Measurements from ENCODE around the gene G6PC1. TPM values are rescaled to one million over a fixed set of nuclear protein-coding genes. Genes with fewer than 3 reads are reported as not detected.

The G6PC1 gene
- total and polyA plus RNA-seq, 2 of the 13 experiments (the other 11 are each of a cell fraction or from before 2014, with no cell fraction given), result 1.7 to 37.9 TPM

DNA sequence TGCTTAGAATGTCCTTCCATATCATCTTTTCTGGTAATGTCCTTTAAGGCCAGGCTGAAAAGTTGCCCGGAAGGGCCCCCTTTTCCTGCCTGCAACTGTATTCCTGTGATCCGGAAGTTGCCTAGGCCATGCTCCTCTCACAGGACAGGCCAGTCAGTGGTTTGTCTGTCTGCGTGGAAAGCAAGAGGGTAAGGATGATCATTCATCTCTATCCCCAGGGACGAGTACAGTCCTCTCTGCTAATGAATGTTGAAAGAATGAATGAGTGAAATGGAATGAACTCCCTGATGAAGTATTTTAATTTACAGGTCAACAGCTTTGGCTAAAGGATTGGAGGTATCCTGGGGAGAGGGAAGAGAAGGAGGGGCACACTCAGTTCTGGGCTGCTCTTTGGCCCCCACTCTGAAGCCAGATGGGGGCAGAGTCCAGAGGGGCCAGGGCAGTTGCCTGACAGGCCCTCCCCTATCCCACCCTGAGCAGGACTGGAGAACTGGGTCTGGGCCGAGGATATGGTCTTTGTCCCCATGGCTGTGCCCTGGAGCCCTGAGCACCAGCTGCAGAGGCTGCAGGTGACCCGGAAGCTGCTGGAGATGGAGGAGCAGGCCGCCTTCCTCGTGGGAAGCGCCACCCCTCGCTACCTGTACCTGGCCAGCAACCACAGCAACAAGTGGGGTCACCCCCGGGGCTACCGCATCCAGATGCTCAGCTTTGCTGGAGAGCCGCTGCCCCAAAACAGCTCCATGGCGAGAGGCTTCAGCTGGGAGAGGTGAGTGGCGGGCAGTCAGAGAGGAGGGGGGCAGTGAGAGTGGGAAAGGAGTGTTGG is 46.4 kb upstream of the G6PC1 start (continued):
- TF ChIP-seq TBX3 (IDR thresholded peaks at IDR 0.05; ENCODE audit: borderline replicate concordance), result no peak
- TF ChIP-seq, protein P1, sequence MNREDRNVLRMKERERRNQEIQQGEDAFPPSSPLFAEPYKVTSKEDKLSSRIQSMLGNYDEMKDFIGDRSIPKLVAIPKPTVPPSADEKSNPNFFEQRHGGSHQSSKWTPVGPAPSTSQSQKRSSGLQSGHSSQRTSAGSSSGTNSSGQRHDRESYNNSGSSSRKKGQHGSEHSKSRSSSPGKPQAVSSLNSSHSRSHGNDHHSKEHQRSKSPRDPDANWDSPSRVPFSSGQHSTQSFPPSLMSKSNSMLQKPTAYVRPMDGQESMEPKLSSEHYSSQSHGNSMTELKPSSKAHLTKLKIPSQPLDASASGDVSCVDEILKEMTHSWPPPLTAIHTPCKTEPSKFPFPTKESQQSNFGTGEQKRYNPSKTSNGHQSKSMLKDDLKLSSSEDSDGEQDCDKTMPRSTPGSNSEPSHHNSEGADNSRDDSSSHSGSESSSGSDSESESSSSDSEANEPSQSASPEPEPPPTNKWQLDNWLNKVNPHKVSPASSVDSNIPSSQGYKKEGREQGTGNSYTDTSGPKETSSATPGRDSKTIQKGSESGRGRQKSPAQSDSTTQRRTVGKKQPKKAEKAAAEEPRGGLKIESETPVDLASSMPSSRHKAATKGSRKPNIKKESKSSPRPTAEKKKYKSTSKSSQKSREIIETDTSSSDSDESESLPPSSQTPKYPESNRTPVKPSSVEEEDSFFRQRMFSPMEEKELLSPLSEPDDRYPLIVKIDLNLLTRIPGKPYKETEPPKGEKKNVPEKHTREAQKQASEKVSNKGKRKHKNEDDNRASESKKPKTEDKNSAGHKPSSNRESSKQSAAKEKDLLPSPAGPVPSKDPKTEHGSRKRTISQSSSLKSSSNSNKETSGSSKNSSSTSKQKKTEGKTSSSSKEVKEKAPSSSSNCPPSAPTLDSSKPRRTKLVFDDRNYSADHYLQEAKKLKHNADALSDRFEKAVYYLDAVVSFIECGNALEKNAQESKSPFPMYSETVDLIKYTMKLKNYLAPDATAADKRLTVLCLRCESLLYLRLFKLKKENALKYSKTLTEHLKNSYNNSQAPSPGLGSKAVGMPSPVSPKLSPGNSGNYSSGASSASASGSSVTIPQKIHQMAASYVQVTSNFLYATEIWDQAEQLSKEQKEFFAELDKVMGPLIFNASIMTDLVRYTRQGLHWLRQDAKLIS (CRISPR knock-in tag; IDR thresholded peaks at IDR 0.05), result no peak
- peak; percentile 34; the same call in 1 of the 2 replicates for TF ChIP-seq HMG20A (CRISPR knock-in tag; IDR thresholded peaks at IDR 0.05; ENCODE audit: borderline replicate concordance)
- TF ChIP-seq ZNF747 (CRISPR knock-in tag; IDR thresholded peaks at IDR 0.05; ENCODE audit: borderline replicate concordance), result no peak
- TF ChIP-seq, protein P2, sequence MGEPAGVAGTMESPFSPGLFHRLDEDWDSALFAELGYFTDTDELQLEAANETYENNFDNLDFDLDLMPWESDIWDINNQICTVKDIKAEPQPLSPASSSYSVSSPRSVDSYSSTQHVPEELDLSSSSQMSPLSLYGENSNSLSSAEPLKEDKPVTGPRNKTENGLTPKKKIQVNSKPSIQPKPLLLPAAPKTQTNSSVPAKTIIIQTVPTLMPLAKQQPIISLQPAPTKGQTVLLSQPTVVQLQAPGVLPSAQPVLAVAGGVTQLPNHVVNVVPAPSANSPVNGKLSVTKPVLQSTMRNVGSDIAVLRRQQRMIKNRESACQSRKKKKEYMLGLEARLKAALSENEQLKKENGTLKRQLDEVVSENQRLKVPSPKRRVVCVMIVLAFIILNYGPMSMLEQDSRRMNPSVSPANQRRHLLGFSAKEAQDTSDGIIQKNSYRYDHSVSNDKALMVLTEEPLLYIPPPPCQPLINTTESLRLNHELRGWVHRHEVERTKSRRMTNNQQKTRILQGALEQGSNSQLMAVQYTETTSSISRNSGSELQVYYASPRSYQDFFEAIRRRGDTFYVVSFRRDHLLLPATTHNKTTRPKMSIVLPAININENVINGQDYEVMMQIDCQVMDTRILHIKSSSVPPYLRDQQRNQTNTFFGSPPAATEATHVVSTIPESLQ (CRISPR knock-in tag; conservative IDR thresholded peaks at IDR 0.05), result no peak
- TF ChIP-seq SP1 (IDR thresholded peaks at IDR 0.05), result no peak
- no peak for TF ChIP-seq SP1 (CRISPR knock-in tag; IDR thresholded peaks at IDR 0.05)
- TF ChIP-seq, protein P3, sequence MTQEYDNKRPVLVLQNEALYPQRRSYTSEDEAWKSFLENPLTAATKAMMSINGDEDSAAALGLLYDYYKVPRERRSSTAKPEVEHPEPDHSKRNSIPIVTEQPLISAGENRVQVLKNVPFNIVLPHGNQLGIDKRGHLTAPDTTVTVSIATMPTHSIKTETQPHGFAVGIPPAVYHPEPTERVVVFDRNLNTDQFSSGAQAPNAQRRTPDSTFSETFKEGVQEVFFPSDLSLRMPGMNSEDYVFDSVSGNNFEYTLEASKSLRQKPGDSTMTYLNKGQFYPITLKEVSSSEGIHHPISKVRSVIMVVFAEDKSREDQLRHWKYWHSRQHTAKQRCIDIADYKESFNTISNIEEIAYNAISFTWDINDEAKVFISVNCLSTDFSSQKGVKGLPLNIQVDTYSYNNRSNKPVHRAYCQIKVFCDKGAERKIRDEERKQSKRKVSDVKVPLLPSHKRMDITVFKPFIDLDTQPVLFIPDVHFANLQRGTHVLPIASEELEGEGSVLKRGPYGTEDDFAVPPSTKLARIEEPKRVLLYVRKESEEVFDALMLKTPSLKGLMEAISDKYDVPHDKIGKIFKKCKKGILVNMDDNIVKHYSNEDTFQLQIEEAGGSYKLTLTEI (CRISPR knock-in tag; conservative IDR thresholded peaks at IDR 0.05), result no peak
- no peak for TF ChIP-seq CHD4 (IDR thresholded peaks at IDR 0.05; ENCODE audit: borderline replicate concordance, low read length)
- TF ChIP-seq CREB1 (IDR thresholded peaks at IDR 0.05), result no peak
- TF ChIP-seq CREB1 (CRISPR knock-in tag; IDR thresholded peaks at IDR 0.05), result no peak
- TF ChIP-seq, protein P4, sequence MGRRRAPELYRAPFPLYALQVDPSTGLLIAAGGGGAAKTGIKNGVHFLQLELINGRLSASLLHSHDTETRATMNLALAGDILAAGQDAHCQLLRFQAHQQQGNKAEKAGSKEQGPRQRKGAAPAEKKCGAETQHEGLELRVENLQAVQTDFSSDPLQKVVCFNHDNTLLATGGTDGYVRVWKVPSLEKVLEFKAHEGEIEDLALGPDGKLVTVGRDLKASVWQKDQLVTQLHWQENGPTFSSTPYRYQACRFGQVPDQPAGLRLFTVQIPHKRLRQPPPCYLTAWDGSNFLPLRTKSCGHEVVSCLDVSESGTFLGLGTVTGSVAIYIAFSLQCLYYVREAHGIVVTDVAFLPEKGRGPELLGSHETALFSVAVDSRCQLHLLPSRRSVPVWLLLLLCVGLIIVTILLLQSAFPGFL (CRISPR knock-in tag; IDR thresholded peaks at IDR 0.05), result no peak
- TF ChIP-seq, protein P5, sequence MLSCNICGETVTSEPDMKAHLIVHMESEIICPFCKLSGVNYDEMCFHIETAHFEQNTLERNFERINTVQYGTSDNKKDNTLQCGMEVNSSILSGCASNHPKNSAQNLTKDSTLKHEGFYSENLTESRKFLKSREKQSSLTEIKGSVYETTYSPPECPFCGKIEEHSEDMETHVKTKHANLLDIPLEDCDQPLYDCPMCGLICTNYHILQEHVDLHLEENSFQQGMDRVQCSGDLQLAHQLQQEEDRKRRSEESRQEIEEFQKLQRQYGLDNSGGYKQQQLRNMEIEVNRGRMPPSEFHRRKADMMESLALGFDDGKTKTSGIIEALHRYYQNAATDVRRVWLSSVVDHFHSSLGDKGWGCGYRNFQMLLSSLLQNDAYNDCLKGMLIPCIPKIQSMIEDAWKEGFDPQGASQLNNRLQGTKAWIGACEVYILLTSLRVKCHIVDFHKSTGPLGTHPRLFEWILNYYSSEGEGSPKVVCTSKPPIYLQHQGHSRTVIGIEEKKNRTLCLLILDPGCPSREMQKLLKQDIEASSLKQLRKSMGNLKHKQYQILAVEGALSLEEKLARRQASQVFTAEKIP (CRISPR knock-in tag; IDR thresholded peaks at IDR 0.05; ENCODE audit: borderline replicate concordance), result no peak
- TF ChIP-seq CREM (IDR thresholded peaks at IDR 0.05), result no peak; the same call in 1 of the 2 replicates
- TF ChIP-seq CREM (CRISPR knock-in tag; IDR thresholded peaks at IDR 0.05), result no peak
- TF ChIP-seq, protein P6, sequence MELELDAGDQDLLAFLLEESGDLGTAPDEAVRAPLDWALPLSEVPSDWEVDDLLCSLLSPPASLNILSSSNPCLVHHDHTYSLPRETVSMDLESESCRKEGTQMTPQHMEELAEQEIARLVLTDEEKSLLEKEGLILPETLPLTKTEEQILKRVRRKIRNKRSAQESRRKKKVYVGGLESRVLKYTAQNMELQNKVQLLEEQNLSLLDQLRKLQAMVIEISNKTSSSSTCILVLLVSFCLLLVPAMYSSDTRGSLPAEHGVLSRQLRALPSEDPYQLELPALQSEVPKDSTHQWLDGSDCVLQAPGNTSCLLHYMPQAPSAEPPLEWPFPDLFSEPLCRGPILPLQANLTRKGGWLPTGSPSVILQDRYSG (CRISPR knock-in tag; IDR thresholded peaks at IDR 0.05), result no peak
- TF ChIP-seq MAFF (IDR thresholded peaks at IDR 0.05; ENCODE audit: low read depth, low read length), result no peak
- no peak for TF ChIP-seq IRF2 (CRISPR knock-in tag; IDR thresholded peaks at IDR 0.05)
- TF ChIP-seq ZNF782 (CRISPR knock-in tag; IDR thresholded peaks at IDR 0.05; ENCODE audit: borderline replicate concordance), result no peak

All from HepG2 (cell line).